Vagina (tissue), 2 donors: ENCODE results near the gene ELL2.

Experiments
- CTCF ChIP-seq, 3 experiments: fragments of 450-650 bp in 2 of 3; fragments of 200-600 bp in 1 of 3; sonication (generic) in 1 of 3; IDR thresholded peaks; one replicate each; pipeline ENCODE4 v1.5.1; 2017 to 2019; ENCODE audit warnings: antibody characterized with exemption in 3 of 3, mild to moderate bottlenecking in 2 of 3, moderate library complexity in 2 of 3
- POLR2A ChIP-seq, 2 donors: fragments of 450-650 bp; IDR thresholded peaks; one replicate each; pipeline ENCODE4 v1.6.1; 2017; ENCODE audit warnings: antibody characterized with exemption in 2 of 2, mild to moderate bottlenecking in 2 of 2, moderate library complexity in 2 of 2

- no peak for TF ChIP-seq CTCF (IDR thresholded peaks at IDR 0.05)
- no peak for TF ChIP-seq POLR2A (IDR thresholded peaks at IDR 0.05)
Observed at GRCh38 chr5:96000308-96000707, 38.7 kb upstream of the ELL2 start.
